ENCODE measurements around the gene TOMM6.
A peak's percentile ranks its signal among the peaks of the same experiment; 100 is the strongest.

The TOMM6 gene

DNA sequence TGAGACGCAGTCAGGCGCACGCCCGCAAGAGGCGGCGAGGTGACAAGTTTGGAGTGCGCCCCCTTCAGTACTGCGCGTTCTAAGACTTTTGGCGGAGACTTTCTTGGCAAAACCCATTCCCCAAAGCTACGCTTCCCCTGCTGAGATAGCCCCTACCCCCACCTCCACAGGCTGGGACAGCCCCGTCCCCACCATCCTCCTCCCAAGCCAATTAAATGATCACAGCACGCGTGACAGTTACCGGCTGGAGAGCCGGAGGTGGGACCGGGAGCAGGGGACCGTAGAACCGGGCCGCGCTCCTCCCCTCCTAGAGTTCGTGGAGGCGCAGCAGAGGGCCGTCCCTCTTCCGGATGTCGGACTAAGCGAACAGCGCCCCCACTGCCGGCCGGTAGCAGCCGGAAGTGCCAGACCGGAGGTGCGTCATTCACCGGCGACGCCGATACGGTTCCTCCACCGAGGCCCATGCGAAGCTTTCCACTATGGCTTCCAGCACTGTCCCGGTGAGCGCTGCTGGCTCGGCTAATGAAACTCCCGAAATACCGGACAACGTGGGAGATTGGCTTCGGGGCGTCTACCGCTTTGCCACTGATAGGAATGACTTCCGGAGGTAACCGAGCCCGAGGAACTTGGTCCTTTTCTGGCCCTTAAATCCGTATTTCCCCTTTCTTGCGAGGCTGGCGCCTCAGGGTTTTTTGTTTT lies at the start of gene TOMM6:
Gene TOMM6 (plus strand): TSS at position 476 of the 699 bp plus-strand sequence. CDS start 4 bp downstream, at position 480.
- peak; percentile 93 to 94 for DNase-seq

DNA sequence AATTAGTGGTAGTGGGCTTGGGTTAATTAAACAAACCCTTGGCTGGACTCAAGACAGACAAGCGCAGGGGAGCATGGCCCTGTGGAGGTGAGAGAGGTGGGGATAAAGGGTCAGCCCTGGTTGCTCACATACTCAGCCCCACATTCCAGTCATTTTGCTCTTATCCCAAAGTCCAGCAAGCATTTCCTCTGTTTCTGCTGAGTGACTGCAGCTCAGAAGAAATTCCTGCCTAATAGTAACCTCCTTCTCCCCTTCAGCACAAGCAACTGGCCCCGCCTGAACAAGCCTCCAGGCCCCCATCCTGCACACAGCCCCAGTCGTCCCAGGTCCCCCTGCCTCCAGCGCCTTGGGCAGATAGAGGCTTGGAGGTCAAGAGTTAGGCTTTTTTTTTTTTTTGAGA lies 48.5 kb upstream of the TOMM6 start:
- DNase-seq = no peak

DNA sequence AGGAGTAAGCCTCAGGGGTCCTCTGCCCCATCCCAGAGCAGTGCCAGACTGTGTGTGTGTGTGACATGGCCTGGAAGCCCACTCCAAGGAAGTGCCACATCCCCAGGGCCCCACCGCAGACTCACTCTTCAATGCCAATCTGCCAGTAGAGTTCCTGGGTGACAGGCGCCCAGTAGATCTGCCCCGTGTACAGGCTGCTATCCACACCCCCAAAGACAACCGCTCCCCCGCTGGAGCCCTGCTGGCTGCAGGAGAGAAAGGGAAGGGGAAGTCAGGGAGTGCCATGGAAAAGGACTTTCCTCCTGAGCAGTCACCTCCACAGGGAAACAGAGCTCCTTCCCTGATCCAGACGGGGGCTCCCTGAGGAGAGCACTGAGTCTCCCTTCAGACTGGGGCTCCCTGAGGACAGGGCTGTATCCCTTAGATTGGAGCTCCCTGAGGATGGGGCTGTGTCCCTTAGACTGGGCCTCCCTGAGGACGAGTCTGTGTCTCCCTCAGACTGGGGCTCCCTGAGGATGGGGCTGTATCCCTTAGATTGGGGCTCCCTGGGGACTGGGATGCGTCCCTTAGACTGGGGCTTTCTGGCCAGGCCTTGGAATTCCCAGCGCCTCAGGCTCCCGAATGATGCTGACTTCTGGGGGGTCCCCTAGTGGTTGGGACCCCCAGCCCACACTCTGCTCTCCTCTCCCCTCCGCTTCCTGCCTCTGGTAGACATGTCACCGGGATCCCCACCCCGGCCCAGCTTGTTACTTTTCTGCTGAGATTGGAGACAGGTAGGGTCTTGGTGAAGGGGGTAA lies 46.9 kb upstream of the TOMM6 start:
- no peak for DNase-seq

DNA sequence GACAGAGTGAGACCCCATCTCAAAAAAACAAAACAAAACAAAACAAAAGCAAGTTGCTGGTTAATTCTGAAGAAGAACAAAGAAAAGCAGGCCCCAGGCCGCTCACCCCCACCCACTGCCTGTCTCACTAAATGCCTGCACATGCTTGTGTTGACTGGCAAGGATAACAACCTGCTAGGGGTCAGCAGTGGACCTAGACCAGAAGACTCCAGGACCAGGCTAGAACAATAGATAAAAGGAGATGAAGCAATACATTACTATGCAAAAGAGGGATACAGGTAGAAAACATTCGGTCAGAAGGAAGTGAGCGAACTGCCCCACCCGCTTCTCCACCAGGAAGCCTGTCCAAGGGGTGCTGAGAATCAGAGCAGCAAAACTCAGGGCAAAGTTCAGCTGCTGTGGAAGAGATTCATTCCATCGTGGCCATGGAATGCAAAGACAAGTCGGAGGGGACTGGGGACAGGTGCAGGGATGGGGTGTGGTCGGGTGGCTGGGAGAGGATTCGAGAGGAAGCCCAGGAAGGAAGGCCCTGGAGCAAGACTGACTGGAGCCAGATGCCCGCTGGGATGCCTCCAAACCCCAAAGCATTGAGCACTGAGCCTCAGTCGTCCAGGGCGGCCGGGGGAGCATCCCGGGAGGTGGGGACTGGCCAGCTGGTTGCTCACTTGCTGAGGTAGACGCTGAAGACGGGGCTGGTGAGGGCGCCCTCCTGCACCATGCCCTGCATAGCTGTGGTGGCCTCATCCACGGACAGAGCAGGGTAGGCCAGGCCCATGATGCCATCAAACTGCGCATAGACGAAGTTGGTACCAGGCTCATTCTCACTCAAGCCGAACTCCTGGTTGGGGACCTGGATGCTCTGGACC lies 45.6 kb upstream of the TOMM6 start:
- DNase-seq = no peak

DNA sequence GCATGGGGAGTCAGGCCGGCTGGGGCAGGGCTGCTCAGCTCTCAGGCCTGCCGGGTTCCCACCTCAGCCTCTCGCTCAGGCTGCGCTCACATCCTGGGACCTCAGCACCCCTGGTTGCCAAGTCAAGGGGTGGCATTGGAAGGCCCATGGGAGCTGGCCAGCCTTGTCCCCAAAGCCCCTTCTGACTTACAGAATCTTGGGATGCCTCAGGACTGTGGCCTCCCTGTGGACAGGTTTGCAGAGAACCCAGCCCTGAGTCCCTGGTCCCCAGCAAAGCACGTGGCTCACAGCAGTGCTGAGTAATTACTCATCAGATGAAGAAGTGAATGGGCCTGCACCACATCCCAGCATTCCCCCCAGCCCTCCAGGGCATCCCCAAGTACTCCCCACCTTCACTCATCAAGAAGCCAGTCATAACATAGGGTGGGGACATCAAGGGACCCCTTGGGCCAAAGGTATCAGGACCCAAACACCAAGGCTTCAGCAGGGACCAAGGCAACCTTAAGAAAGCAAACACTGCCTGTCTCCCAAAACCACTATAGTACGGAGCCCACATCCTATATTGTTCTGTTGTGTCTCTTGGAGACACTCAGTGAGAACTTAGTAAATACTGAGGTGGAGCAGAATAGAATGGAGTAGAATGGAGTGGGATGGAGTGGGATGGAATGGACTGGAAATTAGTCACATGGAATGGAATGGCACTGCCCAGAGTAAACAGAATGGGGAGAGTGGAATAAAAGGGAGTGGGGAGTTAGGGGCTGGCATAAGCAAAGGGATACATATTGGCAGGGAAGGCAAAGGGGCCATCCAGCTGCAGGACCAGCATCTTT lies 43.9 kb upstream of the TOMM6 start:
- DNase-seq = no peak

DNA sequence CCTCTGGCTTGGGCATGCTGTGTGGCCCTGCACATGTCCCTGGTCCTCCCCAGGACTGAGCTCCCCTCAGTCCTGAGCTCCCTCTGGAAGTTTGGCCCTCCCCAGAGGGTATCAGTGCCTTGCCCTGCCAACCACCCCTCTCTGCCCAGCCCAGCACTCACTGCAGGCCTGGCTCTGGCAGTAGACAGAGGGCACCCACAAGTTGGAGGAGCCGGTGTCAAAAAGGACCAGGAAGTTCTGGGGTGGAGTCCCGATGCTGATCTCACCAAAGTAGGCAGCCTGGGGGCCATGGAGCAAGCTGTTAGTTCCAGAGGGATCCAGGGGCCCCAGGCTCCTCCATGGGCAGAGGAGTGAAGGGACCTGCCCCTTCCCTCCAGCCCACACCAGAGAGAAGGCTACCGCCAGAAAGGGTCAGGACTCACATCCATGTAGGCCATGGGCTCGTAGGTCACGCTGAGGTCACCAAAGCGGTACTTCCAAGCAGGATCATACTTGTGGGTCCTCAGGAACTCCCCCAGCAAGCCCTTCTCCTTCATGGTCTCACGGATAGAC lies 43.2 kb upstream of the TOMM6 start:
- DNase-seq = no peak

DNA sequence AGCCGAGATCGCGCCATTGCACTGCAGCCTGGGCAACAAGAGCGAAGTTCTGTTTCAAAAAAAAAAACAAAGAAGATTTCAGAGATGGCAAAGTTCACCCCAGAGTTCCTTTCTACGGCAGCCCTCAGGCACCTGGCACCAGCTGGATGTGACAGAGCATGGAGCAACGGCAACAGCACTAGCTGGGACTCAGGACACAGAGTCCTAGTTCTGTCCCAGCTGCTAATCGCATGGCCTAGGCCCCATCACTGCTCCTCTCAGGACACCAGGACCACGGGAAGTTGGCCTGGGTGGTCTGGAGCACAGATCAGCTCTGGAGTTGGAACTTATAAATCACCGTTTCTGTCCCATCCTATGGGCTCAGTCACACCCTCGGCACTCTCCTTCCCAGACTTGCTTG lies 41.4 kb upstream of the TOMM6 start:
- DNase-seq = no peak

DNA sequence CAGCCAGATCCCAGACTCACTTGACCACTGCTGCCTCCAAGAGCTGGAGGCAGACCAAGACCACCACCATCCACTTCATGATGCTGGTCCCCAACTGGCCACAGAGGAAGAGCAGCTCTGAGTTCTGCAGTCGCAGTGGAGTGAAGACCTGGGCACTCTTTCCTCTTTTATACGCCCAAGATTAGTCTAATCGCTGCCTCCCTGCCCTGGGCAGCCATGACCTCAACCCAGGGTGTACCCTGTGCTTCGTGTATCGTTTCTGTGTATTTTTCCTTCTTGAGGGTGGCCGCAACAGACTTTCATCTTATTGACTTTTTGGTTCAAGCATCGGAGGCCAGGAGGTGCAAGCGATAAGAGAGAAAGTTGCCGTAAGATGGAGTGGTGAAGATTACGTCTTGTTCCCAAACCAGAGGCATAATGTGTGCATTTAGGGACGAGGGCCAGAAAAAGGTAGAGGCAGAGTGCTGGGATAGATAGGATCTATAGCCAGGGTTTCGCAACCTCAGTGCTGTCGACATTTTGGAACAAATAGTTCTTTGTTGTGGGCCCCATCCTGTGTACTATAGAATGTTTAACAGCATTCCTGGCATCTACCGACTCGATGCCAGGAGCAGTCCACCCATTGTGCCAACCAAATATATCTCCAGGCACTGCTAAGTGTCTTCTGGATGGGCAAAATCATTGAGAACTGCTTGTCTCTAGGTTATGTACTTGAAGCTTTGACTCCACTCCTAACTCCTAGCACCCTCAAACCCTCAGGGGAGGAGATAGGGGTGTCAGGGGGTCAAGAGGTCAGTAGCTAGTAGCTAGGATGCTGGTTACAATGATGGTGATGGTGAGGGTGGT lies 40.0 kb upstream of the TOMM6 start, which contains the start of gene PGC:
Gene PGC (minus strand): TSS at position 142 of the 846 bp plus-strand sequence. CDS start 63 bp downstream, at position 79.
- no peak for DNase-seq

DNA sequence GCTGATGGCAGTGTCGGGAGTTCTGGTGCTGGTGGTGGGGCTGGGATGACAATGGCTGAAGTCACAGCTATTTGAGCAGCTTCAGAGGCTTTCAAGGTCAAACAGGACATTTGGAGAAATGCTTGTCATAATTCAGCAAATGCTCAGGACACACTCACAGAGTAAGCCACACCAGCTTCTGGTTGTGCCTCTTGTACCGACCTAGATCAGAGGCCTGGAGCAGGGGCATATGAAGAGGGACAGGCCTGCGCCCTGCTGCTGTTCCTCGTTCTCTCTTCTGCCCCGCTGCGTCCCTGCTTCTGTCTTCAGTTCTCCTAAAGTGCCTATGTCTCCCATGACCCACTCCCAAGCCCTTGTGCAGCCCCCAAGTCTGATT lies 39.4 kb upstream of the TOMM6 start:
- no peak for DNase-seq

DNA sequence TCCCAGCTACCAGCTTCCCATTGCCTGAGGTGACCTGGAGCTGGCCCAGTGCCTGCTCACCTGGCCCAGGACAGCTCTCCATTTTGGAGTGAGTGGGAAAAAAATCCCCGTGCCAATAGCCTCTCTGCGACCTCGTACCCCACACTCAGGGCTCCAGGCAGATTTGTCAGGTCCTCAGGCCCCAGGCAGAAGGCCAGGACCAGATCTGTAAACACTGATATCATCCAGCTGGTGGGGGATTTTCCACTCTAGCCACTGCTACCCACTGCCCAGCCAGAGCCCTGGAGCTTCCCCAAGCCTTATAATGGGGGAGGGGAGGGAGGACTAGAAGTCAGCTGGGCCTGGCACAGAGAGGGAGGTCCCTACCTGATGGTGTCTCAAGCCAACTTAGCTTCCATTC lies 39.0 kb upstream of the TOMM6 start:
- no peak for DNase-seq

DNA sequence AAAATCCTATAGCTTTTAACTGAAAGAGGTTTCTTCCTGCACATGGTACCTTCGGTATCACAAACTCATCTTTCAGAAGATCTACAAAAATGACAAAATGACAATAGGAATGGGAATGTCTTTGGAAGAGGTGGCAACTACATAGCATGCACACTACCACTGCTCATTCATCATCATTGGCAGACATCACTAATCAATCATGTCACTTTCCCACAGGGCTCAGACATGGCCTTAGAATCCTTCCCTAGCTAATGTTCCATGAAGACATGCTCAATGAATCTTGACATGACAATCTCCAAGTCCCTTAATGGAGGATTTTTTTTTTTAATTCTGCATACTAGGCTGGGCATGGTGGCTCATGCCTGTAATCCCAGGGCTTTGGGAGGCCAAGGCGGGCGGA lies 37.1 kb upstream of the TOMM6 start:
- no peak for DNase-seq

DNA sequence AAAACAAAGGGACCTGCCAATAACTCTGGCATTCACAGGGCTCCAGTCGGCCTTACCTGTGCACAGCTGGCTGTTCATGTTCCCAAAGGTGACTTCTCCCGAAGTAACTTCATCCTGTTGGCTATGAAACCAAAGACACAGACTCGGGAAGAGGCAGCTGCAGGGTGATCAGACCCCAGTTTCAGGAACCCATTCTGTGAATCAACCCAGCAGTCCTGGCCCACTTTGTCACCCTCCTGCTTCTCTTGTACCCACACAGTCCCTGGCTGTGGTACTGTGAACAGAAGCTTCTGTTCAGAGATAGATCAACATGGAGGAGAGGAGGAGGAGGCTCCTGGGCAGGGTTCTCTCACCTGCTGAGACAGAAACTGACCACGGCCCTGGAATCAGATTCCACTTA lies 31.6 kb upstream of the TOMM6 start:
- DNase-seq = no peak

DNA sequence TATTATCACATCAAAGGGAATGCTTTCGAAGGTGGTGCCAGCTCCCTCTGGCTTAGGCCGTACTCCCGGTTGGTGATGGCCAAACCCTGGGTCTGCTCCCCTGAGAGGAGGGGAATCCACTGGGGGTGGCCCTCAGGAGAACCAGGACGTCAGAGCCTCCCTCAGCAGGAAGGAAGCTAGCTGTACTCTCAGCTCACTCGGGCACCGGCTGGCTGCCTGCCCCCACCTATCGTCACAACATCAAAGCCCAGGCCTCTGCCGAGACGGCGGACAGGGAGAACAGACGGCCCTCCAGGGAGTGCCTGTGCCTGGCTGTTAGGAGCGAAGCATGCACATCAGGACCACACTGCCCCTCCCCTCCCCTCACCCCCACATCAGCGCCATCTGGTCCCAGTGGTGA lies 31.1 kb upstream of the TOMM6 start:
- DNase-seq = no peak

DNA sequence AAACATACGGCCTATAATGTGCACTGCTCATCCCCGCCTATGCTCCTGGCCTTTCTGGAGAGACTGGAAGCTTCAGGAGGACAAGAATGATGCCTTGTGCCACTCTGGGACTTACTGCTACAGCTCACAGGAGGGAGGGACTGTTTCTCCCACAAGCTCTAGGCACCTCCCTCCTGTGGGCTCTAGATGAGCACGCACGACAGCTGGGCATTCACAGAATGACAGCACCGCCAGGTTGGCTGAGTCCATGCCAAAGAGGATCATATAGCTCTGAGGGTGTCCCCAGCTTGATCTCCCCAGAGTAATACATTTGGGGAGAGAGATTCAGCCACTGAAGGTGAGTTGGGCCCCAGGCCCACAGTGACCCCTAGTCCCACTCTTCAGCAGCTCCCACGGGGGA lies 30.2 kb upstream of the TOMM6 start:
- no peak for DNase-seq

DNA sequence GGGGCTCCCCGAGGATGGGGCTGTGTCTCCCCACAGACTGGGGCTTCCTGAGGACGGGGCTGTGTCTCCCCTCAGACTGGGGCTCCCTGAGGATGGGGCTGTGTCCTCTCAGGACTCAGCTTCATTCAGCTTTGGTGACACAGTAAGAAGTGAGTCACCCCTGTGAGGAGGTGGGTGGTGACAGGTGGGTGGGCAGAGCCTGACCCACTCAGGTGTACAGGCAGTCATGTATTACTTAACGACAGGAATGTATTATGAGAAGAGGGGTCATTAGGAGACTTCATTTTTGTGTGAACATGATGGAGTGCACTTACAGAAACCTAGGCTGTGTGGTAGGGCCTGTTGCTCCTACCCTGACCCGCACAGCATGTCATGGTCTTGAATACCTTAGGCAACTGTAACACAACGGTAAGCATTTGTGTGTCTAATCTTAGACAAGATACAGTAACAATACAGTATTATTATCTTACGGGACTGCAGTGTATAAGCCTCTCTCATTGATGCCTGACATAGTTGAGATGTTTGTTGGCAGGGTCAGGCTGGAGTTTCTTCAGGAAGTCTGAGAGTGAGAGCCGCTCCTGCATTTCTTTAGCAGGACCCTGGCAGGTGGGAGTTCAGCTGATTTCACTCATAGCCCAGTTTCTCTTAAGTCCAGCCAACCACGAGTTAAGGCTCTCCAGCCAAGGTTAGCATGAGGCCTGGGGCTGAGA lies 29.4 kb upstream of the TOMM6 start:
- peak in 1 of 2 donors; percentile 23 for DNase-seq

DNA sequence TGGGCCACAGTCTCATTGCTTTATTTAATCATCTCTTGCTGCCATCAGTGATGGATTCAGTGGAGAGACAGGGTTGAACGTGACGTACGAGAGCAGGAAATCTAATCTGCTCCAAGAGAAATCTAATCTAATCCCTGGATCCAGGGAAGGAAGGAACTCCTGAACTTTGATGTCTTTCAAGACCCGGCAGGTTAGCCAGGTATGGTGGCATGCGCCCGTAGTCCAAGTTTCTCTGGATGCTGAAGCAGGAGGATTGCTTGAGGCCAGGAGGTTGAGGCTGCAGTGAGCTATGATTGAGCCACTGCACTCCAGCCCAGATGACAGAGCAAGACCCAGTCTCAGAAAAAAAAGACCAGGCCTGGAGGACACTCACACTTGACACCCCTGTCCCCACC lies 28.9 kb upstream of the TOMM6 start:
- no peak for DNase-seq

DNA sequence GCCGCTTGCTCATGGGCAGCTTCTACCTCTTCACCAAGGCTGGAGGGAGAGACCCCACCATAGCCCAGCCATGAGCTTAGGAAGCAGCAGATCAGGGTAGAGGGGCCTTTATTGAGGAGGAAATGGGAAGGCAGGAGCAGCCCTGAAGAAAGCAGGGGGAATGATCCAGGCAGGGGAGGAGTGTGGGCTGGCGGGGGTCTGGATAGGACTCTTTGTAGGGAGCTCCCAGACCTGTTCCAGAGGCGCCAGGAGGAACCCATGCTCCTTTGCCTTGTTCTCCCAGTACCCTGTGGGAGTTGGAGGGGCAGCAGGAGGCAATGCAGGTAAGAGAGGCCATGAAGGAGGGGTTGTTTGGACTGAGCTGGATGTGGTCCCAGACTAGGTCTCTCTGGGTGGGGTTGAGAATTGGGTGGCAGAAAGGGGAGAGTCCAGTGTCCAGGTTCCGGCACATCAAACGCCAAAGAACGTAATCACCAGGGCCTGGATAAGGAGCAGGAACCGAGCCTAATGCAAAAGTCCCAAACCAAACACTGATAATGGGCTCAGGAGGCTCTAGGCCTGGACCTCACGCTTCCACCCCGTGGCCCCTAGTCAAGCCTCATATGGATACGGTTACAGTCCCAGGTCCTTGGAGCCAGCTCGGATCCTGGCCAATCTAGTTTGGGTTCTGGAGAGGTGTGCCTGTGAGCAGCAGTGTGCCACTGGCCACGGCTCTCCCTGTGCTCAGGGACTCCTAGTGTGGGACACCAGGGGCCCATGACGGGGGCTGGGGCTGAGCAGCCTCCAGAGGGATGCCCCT lies 28.2 kb upstream of the TOMM6 start:
- no peak for DNase-seq

DNA sequence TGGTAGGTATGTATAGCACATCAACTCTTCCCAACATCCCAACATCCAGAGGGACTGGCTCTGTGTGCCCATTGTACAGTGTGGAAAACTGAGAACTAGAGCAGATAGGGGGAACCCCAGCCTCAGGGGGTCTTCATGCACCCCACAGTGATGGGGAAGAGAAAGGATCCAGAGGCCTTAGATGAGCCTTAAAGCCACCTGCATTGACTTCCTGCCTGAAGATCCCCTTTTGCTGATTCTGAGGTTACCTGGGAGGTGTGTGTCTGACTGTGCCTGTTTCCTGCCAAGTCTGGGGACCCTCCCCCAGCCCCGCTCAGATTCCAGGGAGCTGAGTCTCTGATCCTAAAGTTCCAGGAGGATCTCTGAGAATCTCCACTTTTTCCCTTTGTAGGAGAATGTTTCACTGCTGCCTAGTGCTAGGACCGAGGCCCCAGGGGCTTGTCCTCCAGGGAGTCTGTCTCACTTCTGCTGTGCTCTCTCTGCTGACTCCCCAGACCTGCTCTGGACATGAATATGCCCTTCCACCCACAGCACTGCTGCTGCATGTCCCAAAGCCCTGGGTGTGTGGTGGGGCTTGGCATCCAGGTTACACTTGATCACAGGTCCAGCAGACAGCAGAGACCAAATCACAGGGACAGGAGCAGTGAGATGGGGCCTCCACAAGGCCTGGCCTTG lies 27.5 kb upstream of the TOMM6 start:
- DNase-seq = no peak

DNA sequence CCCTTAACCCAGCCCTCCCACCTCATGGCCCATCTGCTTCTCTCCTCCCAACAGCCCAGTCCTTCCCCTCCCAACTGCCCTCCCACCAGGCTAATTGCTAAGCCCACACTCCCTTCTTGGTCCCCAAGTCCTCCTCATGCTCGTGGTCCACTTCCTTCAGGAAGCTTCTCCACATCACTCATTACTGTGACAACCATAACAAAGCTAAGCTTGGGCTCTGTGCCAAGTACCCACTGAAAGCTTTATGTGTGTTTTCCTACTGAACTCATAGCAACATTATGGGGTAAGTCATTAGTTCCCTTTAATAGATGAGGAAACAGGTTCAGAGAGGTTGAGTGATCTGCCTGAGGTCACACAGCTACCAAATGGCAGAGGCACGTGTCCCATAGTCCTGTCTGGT lies 24.0 kb upstream of the TOMM6 start:
- no peak for DNase-seq

Measured in activated CD4-positive, alpha-beta T cell treated with anti-CD3 and anti-CD28 coated beads for 4 hours (primary cell).